ENCODE data around the gene ANO5. TPM values are rescaled to one million over a fixed set of nuclear protein-coding genes. Genes with fewer than 3 reads are reported as not detected.

The ANO5 gene
- total RNA-seq, 1 experiment from 2014 or later: 1.1 TPM

DNA sequence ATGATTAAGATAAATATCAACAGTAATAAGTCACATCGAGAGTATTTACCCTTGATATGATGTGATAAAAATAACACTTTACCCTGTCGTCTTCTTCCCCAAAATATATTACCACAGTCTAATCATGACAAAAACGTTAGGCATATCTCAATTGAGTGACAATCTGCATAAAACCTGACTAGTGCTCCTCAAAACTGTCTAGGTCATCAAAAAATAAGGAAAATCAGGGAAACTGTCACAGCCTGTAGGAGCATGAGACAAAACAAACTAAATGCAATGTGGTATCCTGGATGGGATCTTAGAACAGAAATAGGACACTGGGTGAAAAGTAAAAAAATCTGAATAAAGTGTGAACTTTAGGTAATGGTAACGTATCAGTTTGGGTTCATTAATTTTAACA, 19.4 kb upstream of the ANO5 start:
- no peak for ATAC-seq
- Histone ChIP-seq H3K9ac (ENCODE audit: low read length) (no peak overlapping the region), H2AFZ (ENCODE audit: low read depth, low read length, poor library complexity, severe bottlenecking) (no peak overlapping the region), H4K20me1 (ENCODE audit: insufficient read depth) (no peaks in the 10 kb centered on the region), H3K79me2 (ENCODE audit: insufficient read depth, low read length) (no peaks in the 10 kb centered on the region), H3K4me3 (replicated peaks in 1 of 2; ENCODE audit: low read depth in 1 of 2, low read length in 2 of 2) (no peak overlapping the region), H3K27ac (ENCODE audit: low read depth, low read length) (no peak overlapping the region), H3K9me3 (ENCODE audit: control insufficient read depth in 1 of 2, insufficient read depth in 1 of 2, low read depth in 1 of 2, low read length in 2 of 2) (no peaks in the 10 kb centered on the region), H3K9me2 (ENCODE audit: insufficient read depth) (no peaks in the 10 kb centered on the region), H3K27me3 (ENCODE audit: insufficient read depth, low read length) (no peaks in the 10 kb centered on the region), H3K36me3 (ENCODE audit: control insufficient read depth in 1 of 2, insufficient read depth in 2 of 2, low read length in 2 of 2) (no peaks in the 10 kb centered on the region), H3K4me1 (ENCODE audit: control insufficient read depth in 1 of 2, insufficient read depth in 2 of 2, low read length in 2 of 2) (no peaks in the 10 kb centered on the region), H3K4me2 (ENCODE audit: low read length) (no peak overlapping the region)
- TF ChIP-seq RAD21 (IDR thresholded peaks at IDR 0.05; ENCODE audit: low read depth): no peak
- TF ChIP-seq ZFX (IDR thresholded peaks at IDR 0.05): no peak
- TF ChIP-seq, protein P1, sequence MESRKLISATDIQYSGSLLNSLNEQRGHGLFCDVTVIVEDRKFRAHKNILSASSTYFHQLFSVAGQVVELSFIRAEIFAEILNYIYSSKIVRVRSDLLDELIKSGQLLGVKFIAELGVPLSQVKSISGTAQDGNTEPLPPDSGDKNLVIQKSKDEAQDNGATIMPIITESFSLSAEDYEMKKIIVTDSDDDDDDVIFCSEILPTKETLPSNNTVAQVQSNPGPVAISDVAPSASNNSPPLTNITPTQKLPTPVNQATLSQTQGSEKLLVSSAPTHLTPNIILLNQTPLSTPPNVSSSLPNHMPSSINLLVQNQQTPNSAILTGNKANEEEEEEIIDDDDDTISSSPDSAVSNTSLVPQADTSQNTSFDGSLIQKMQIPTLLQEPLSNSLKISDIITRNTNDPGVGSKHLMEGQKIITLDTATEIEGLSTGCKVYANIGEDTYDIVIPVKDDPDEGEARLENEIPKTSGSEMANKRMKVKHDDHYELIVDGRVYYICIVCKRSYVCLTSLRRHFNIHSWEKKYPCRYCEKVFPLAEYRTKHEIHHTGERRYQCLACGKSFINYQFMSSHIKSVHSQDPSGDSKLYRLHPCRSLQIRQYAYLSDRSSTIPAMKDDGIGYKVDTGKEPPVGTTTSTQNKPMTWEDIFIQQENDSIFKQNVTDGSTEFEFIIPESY (IDR thresholded peaks at IDR 0.05; ENCODE audit: extremely low read depth, insufficient replicate concordance, low read length): no peak
- no peak for TF ChIP-seq EZH2phosphoT487 (IDR thresholded peaks at IDR 0.05; ENCODE audit: borderline replicate concordance)
- no peak for TF ChIP-seq CEBPB (IDR thresholded peaks at IDR 0.05; ENCODE audit: low read depth)
- TF ChIP-seq, protein P2, sequence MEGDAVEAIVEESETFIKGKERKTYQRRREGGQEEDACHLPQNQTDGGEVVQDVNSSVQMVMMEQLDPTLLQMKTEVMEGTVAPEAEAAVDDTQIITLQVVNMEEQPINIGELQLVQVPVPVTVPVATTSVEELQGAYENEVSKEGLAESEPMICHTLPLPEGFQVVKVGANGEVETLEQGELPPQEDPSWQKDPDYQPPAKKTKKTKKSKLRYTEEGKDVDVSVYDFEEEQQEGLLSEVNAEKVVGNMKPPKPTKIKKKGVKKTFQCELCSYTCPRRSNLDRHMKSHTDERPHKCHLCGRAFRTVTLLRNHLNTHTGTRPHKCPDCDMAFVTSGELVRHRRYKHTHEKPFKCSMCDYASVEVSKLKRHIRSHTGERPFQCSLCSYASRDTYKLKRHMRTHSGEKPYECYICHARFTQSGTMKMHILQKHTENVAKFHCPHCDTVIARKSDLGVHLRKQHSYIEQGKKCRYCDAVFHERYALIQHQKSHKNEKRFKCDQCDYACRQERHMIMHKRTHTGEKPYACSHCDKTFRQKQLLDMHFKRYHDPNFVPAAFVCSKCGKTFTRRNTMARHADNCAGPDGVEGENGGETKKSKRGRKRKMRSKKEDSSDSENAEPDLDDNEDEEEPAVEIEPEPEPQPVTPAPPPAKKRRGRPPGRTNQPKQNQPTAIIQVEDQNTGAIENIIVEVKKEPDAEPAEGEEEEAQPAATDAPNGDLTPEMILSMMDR (IDR thresholded peaks at IDR 0.05 in 2 of 3, conservative IDR thresholded peaks at IDR 0.05 in 1 of 3; ENCODE audit: borderline replicate concordance in 1 of 3, insufficient read depth in 1 of 3, low read depth in 2 of 3, low read length in 2 of 3): no peak
- no peak for TF ChIP-seq POLR2A (IDR thresholded peaks at IDR 0.05; ENCODE audit: borderline replicate concordance, extremely low read depth, insufficient read depth, insufficient read length)
- TF ChIP-seq SIN3A (IDR thresholded peaks at IDR 0.05; ENCODE audit: low read depth): no peak
- TF ChIP-seq, protein P3, sequence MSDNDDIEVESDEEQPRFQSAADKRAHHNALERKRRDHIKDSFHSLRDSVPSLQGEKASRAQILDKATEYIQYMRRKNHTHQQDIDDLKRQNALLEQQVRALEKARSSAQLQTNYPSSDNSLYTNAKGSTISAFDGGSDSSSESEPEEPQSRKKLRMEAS (IDR thresholded peaks at IDR 0.05): no peak
- no peak for TF ChIP-seq ZNF274 (IDR thresholded peaks at IDR 0.05; ENCODE audit: low read depth, low read length)
- TF ChIP-seq YY1 (IDR thresholded peaks at IDR 0.05; ENCODE audit: extremely low read depth, insufficient replicate concordance, low read depth, low read length): no peak
- RAD21 ChIA-PET (ENCODE audit: low non-redundant PET in 1 of 2, low total read pairs in 2 of 2, uncharacterized antibody in 2 of 2, unreplicated experiment in 2 of 2): no interaction called here
- CTCF ChIA-PET: no interaction called here
- intact Hi-C loops (cut with micrococcal nuclease): no loop called here
- BruUV-seq (replicated peaks): no TSS peak
- DNase-seq (ENCODE audit: low read depth, low spot score): no peak
- POLR2A ChIA-PET: no interaction called here

Data from HCT116 (cell line).